Endothelial cell of umbilical vein (primary cell): ENCODE measurements around the gene TES. TPM values are rescaled to one million over a fixed set of nuclear protein-coding genes. Genes with fewer than 3 reads are reported as not detected.

Experiments used
- BruUV-seq: library from RNA; stranded (reverse); fragments of 400-500 nt; replicated peaks from 2 replicates; lab custom pipeline; 2021; lab: Mats Ljungman, UMichigan
- CTCF ChIA-PET: fragments of 300-600, 350-600 bp; sonication (Branson Sonifier 250); formaldehyde crosslinking; loops from one replicate; lab custom pipeline; 2021; ENCODE audit warnings: antibody characterized with exemption, inconsistent platforms; lab: Charles Lee
- POLR2A ChIA-PET: fragments of 300-600, 350-600 bp; sonication (Branson Sonifier 250); formaldehyde crosslinking; loops from one replicate; lab custom pipeline; 2021; ENCODE audit warnings: antibody characterized with exemption, inconsistent platforms; lab: Charles Lee
- DNase-seq: peaks from one replicate; pipeline ENCODE4 v3.0.0-alpha.2; 2011; ENCODE audit warnings: low read depth, low spot score
- FAIRE-seq: peaks from 2 replicates; lab custom pipeline; 2011; peaks lifted over from hg19 to GRCh38; lab: Jason Lieb, UNC
- H2AFZ ChIP-seq: 2 replicates; pipeline ENCODE4 v1.6.0; 2012; ENCODE audit warnings: low read depth, low read length, control low read depth, inconsistent platforms
- H3K27ac ChIP-seq: 2 replicates; pipeline ENCODE4 v1.5.1; 2011; ENCODE audit warnings: low read depth, mild to moderate bottlenecking, control low read depth, low read length, moderate library complexity; ENCODE audit not compliant: insufficient read depth
- H3K27me3 ChIP-seq, 2 experiments: 2 replicates each; pipeline versions ENCODE4 v1.6.0 to v1.6.1; 2011; ENCODE audit warnings: low read length in 2 of 2, mixed read lengths in 1 of 2; ENCODE audit not compliant: control insufficient read depth in 2 of 2, insufficient read depth in 2 of 2
- H3K36me3 ChIP-seq, 2 experiments: 2 replicates in 1 of 2; 3 replicates in 1 of 2; pipeline ENCODE4 v1.5.1; 2011; ENCODE audit warnings: low read length in 2 of 2, mild to moderate bottlenecking in 1 of 2, moderate library complexity in 1 of 2; ENCODE audit not compliant: control insufficient read depth in 2 of 2, insufficient read depth in 2 of 2; ENCODE audit errors: extremely low read depth in 1 of 2
- H3K4me1 ChIP-seq: 3 replicates; pipeline ENCODE4 v1.5.1; 2011; ENCODE audit warnings: mild to moderate bottlenecking, low read length; ENCODE audit not compliant: control insufficient read depth, insufficient read depth; ENCODE audit errors: extremely low read depth
- H3K4me2 ChIP-seq: 2 replicates; pipeline ENCODE4 v1.6.1; 2011; ENCODE audit warnings: low read length, control low read depth, mixed read lengths; ENCODE audit not compliant: insufficient read depth
- H3K4me3 ChIP-seq, 3 experiments: fragments of 200-600 bp in 1 of 3; sonication (generic), shearing (Covaris generic) in 1 of 3; replicated peaks in 1 of 3; 2 replicates each; pipeline ENCODE4 v1.5.1; 2011 to 2016; ENCODE audit warnings: control low read depth in 3 of 3, low read length in 3 of 3, mild to moderate bottlenecking in 2 of 3, inconsistent platforms in 1 of 3, low read depth in 1 of 3, moderate library complexity in 1 of 3; ENCODE audit not compliant: insufficient read depth in 1 of 3
- H3K79me2 ChIP-seq: 2 replicates; pipeline ENCODE4 v1.6.0; 2012; ENCODE audit warnings: low read length, inconsistent platforms; ENCODE audit not compliant: control insufficient read depth, insufficient read depth
- H3K9ac ChIP-seq: replicated peaks from 2 replicates; pipeline ENCODE3; 2011; ENCODE audit warnings: low read length, control low read depth; ENCODE audit not compliant: insufficient read depth; ENCODE audit errors: extremely low read depth
- H3K9me1 ChIP-seq: replicated peaks from 3 replicates; pipeline ENCODE4 v1.6.0; 2011; ENCODE audit warnings: mild to moderate bottlenecking, low read length; ENCODE audit not compliant: control insufficient read depth, insufficient read depth; ENCODE audit errors: extremely low read depth
- H3K9me3 ChIP-seq: replicated peaks from 2 replicates; pipeline ENCODE4 v1.5.1; 2012; ENCODE audit warnings: low read length, inconsistent platforms; ENCODE audit not compliant: control insufficient read depth, insufficient read depth
- H4K20me1 ChIP-seq: replicated peaks from 2 replicates; pipeline ENCODE3; 2011; ENCODE audit warnings: mild to moderate bottlenecking, low read length; ENCODE audit not compliant: control insufficient read depth, insufficient read depth; ENCODE audit errors: extremely low read depth
- EZH2 ChIP-seq: IDR thresholded peaks from 2 replicates; pipeline ENCODE4 v1.6.1; 2012; ENCODE audit warnings: borderline replicate concordance, low read depth, mild to moderate bottlenecking, moderate library complexity, low read length, inconsistent platforms; ENCODE audit not compliant: severe bottlenecking
- FOS ChIP-seq: IDR thresholded peaks from 2 replicates; pipeline ENCODE4 v1.6.1; 2011; ENCODE audit warnings: mild to moderate bottlenecking, low read length, moderate library complexity, borderline replicate concordance; ENCODE audit not compliant: insufficient read depth
- GATA2 ChIP-seq: IDR thresholded peaks from 2 replicates; pipeline ENCODE4 v1.7.0; 2011; ENCODE audit warnings: low read depth, mild to moderate bottlenecking, moderate library complexity, mixed read lengths, low read length; ENCODE audit not compliant: insufficient read length, insufficient read depth
- JUN ChIP-seq: IDR thresholded peaks from 2 replicates; pipeline ENCODE4 v1.6.1; 2011; ENCODE audit warnings: borderline replicate concordance, low read depth; ENCODE audit not compliant: insufficient read length, insufficient read depth
- MYC ChIP-seq: IDR thresholded peaks from one replicate; pipeline ENCODE4 v1.6.1; 2011; ENCODE audit warnings: mild to moderate bottlenecking, low read depth, low read length
- POLR2A ChIP-seq: IDR thresholded peaks from 2 replicates; pipeline ENCODE4 v1.6.1; 2012; ENCODE audit warnings: low read depth, mild to moderate bottlenecking, control low read depth, low read length
- POLR2AphosphoS5 ChIP-seq: IDR thresholded peaks from 2 replicates; pipeline ENCODE4 v1.6.1; 2012; ENCODE audit warnings: low read depth, mild to moderate bottlenecking, control low read depth, low read length, moderate library complexity; ENCODE audit not compliant: insufficient read depth
- dilution Hi-C: fragments of 300-500 bp; cut with MboI; formaldehyde crosslinking; loops from one replicate; pipeline ENCODE4 v1.15.0; 2019; ENCODE audit warnings: low sequenced_read_pairs; ENCODE audit not compliant: extremely low pct_ligation_motif_present
- intact Hi-C: fragments of 100-400 bp; cut with micrococcal nuclease; formaldehyde crosslinking; loops from one replicate; pipeline ENCODE4 v1.10.0; 2022
- polyA plus RNA-seq, 4 experiments: library from polyadenylated mRNA; depleted of rRNA in 3 of 4; stranded (reverse) in 3 of 4; unstranded in 1 of 4; fragments of >200 nt; gene quantifications; 2 replicates each; pipeline versions ENCODE4 v1.2.1 to v1.2.3, GENCODE V29; 2011 to 2012; ENCODE audit warnings: missing spikeins in 1 of 4
- total RNA-seq: library from RNA; stranded (reverse); gene quantifications from 2 replicates; pipeline ENCODE4 v1.2.3, GENCODE V29; 2021
- TF ChIP-seq, protein P1 (sequence below): IDR thresholded peaks from 2 replicates; pipeline ENCODE4 v1.6.1; 2011; ENCODE audit not compliant: insufficient read depth, insufficient read length
- TF ChIP-seq, protein P2 (sequence below), 2 donors: IDR thresholded peaks; 1 replicate in 1 of 2; 2 replicates in 1 of 2; pipeline ENCODE4 v1.5.1; 2011; ENCODE audit warnings: low read length in 2 of 2, mild to moderate bottlenecking in 2 of 2, moderate library complexity in 2 of 2, control low read depth in 1 of 2, inconsistent platforms in 1 of 2, low read depth in 1 of 2; ENCODE audit not compliant: insufficient read depth in 1 of 2; ENCODE audit errors: extremely low read depth in 1 of 2

The TES gene
- total and polyA plus RNA-seq, 2 donors (not counting 3 experiments of a cell fraction or from before 2014, with no cell fraction given), result 35.3 to 50.5 TPM

DNA sequence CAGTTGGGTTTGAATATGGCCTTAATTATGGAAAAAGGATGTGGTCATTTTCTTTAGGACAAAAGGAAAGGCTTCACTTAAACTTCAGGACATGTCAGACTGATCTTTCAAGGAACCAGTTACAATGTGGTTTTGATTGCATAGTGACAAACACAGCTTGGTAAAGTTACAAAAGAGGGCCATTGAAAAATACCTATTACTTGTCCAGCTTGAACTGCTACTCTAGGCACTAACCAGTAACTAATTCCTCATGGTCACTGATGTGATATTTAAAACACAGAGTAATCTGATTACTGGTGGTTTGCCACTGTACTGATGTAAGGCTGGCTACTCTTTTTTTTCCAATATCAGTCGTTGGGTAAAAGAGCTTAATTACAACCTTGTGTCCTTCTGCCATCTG lies 22.6 kb downstream of the TES start:
- Histone ChIP-seq H3K4me2 (no peak overlapping the region), H3K36me3 (peaks cover under 1 to 18% of the 10 kb centered on the region in 2 experiments), H3K27ac (peak overlapping the region; percentile 3), H2AFZ (no peak overlapping the region), H3K9ac (no peak overlapping the region), H3K4me1 (peaks cover 11% of the 10 kb centered on the region), H3K9me1 (peaks cover 3% of the 10 kb centered on the region), H3K4me3 (no peak overlapping the region), H4K20me1 (peaks cover 6% of the 10 kb centered on the region), H3K27me3 (no peaks in the 10 kb centered on the region), H3K9me3 (no peaks in the 10 kb centered on the region), H3K79me2 (peaks cover 64% of the 10 kb centered on the region)
- no peak for TF ChIP-seq FOS
- no peak for TF ChIP-seq EZH2
- TF ChIP-seq POLR2A, result no peak
- no peak for TF ChIP-seq MYC
- no peak for TF ChIP-seq POLR2AphosphoS5
- TF ChIP-seq JUN, result no peak
- TF ChIP-seq, protein P1, sequence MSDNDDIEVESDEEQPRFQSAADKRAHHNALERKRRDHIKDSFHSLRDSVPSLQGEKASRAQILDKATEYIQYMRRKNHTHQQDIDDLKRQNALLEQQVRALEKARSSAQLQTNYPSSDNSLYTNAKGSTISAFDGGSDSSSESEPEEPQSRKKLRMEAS, result no peak
- TF ChIP-seq GATA2, result no peak
- TF ChIP-seq, protein P2, sequence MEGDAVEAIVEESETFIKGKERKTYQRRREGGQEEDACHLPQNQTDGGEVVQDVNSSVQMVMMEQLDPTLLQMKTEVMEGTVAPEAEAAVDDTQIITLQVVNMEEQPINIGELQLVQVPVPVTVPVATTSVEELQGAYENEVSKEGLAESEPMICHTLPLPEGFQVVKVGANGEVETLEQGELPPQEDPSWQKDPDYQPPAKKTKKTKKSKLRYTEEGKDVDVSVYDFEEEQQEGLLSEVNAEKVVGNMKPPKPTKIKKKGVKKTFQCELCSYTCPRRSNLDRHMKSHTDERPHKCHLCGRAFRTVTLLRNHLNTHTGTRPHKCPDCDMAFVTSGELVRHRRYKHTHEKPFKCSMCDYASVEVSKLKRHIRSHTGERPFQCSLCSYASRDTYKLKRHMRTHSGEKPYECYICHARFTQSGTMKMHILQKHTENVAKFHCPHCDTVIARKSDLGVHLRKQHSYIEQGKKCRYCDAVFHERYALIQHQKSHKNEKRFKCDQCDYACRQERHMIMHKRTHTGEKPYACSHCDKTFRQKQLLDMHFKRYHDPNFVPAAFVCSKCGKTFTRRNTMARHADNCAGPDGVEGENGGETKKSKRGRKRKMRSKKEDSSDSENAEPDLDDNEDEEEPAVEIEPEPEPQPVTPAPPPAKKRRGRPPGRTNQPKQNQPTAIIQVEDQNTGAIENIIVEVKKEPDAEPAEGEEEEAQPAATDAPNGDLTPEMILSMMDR (IDR thresholded peaks at IDR 0.05; ENCODE audit: extremely low read depth in 1 of 2, insufficient read depth in 1 of 2, low read depth in 1 of 2, low read length in 2 of 2), result no peak
- intact Hi-C loops, result no loop called here
- peak; percentile 65 for FAIRE-seq
- CTCF ChIA-PET, result interaction anchor here (0.6 to 15.5 kb wide), 12 partner anchors 9 to 595 kb away, joined by 3 to 462 read pairs (median 4); partner anchors contain the start of gene TES
- dilution Hi-C loops, result no loop called here
- BruUV-seq, result no TSS peak
- POLR2A ChIA-PET, result no interaction called here
- DNase-seq, result no peak
